ENCODE data around the gene MRPL30.
A peak's percentile ranks its signal among the peaks of the same experiment; 100 is the strongest.

Gene MRPL30

DNA sequence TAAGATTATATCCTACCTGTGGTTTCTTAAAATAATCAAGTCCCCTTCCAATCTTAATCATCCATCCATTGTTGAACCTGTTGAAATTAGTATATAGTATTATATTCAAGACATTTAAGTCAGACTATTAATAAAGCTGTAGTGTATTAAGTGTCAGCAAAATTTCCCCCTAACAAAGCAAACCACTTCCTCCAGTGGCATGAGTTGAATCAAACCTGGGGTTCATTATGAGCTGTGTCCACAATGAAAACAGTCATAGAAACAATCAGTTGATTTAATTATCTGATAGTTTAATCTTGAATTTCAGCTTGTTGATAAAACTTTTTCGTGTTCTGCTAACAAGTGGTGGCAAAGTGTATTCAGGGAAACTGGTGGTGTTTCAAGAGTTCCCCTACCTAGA lies 11.4 kb upstream of the MRPL30 start:
- no peak overlapping the region for H3K4me3 ChIP-seq (ENCODE audit: low read depth, low read length)
- TF ChIP-seq, protein P1, sequence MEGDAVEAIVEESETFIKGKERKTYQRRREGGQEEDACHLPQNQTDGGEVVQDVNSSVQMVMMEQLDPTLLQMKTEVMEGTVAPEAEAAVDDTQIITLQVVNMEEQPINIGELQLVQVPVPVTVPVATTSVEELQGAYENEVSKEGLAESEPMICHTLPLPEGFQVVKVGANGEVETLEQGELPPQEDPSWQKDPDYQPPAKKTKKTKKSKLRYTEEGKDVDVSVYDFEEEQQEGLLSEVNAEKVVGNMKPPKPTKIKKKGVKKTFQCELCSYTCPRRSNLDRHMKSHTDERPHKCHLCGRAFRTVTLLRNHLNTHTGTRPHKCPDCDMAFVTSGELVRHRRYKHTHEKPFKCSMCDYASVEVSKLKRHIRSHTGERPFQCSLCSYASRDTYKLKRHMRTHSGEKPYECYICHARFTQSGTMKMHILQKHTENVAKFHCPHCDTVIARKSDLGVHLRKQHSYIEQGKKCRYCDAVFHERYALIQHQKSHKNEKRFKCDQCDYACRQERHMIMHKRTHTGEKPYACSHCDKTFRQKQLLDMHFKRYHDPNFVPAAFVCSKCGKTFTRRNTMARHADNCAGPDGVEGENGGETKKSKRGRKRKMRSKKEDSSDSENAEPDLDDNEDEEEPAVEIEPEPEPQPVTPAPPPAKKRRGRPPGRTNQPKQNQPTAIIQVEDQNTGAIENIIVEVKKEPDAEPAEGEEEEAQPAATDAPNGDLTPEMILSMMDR (IDR thresholded peaks at IDR 0.05; ENCODE audit: low read depth, low read length): no peak
- TF ChIP-seq, protein P2, sequence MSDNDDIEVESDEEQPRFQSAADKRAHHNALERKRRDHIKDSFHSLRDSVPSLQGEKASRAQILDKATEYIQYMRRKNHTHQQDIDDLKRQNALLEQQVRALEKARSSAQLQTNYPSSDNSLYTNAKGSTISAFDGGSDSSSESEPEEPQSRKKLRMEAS (IDR thresholded peaks at IDR 0.05; ENCODE audit: low read depth, low read length): no peak
- TF ChIP-seq MYC (IDR thresholded peaks at IDR 0.05; ENCODE audit: low read depth, low read length): no peak
- TF ChIP-seq POLR2A (IDR thresholded peaks at IDR 0.05; ENCODE audit: extremely low read depth, insufficient read length): no peak
- DNase-seq (ENCODE audit: low read depth): no peak

DNA sequence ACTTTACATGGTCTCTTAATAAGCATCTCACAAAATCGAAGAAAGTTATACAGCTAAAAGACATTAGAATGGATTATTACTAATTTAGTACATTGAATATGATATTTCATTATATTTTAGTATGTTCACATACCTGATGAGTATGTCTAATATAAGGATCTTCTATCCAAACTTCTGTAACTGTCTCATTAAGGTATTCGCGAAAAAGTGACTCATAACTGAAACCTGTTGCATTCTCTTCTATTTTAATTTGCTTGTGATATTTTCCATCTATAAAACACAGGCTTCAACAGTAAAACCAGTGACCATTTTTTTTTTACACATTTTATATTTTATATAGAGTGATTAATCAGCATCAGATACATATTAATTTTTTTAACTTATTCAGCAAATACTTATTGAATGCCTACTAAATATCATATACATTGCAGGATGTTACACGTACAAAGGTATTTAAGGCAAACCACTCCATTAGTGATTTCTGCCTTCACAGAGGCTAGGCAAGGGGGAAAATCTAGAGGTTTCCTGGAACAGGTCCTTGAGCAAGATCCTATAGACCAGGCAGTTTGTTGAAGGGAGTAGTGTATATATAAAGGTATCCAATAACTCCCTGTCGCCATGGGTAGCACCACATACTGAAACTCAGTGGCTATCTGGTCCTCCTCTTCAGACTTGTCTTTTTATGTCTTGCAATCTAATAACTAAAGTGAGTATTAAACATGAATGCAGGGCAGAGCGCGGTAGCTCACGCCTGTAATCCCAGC lies 9.4 kb upstream of the MRPL30 start:
- no peak overlapping the region for H3K4me3 ChIP-seq (ENCODE audit: low read depth, low read length)
- TF ChIP-seq, protein P1 (IDR thresholded peaks at IDR 0.05; ENCODE audit: low read depth, low read length): no peak
- TF ChIP-seq, protein P2 (IDR thresholded peaks at IDR 0.05; ENCODE audit: low read depth, low read length): no peak
- TF ChIP-seq POLR2A (IDR thresholded peaks at IDR 0.05; ENCODE audit: extremely low read depth, insufficient read length) (no peak), MYC (IDR thresholded peaks at IDR 0.05; ENCODE audit: low read depth, low read length) (no peak)
- no peak for DNase-seq (ENCODE audit: low read depth)

DNA sequence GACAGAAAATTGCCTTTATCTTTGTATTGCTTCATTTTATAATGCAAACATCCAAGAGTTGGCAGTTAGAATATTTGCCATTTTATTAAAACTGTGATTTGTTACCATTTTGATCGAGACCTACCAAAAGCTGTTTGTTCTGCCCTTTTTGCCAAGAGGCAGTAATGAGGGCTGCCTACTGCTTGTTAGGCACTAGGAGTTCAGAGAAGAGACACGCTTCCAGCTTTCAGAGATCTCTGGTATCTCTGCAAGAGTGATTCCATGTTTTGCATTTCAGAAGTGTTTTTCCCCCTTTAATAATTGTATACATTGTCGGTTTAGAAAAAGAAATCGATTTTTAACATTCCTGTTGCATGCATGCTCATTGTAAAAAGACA lies 628 bp downstream of the MRPL30 start:
- peak overlapping the region; percentile 95 for H3K4me3 ChIP-seq (ENCODE audit: low read depth, low read length)
- peak; percentile 35 for DNase-seq (ENCODE audit: low read depth)
- TF ChIP-seq POLR2A (IDR thresholded peaks at IDR 0.05; ENCODE audit: extremely low read depth, insufficient read length): no peak
- TF ChIP-seq, protein P2 (IDR thresholded peaks at IDR 0.05; ENCODE audit: low read depth, low read length): no peak
- TF ChIP-seq, protein P1 (IDR thresholded peaks at IDR 0.05; ENCODE audit: low read depth, low read length): no peak
- no peak for TF ChIP-seq MYC (IDR thresholded peaks at IDR 0.05; ENCODE audit: low read depth, low read length)

DNA sequence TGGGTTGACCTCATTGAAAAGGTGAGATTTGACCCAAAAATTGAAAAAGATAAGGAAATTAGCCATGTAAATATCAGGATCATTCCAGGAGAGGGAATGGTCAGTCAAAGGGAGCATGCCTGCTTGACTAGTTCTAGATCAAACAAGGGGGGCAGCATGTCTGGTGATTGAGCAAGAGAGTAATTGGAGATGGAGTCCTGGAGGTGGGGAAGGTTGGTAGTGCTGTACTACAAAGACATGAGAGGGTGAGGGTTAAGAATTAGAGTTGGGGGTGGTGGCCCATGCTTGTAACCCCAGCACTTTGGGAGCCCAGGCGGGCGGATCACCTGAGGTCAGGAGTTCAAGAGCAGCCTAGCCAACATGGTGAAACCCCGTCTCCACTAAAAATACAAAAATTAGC lies 2.0 kb downstream of the MRPL30 start:
- DNase-seq (ENCODE audit: low read depth): no peak
- H3K4me3 ChIP-seq (ENCODE audit: low read depth, low read length): peak overlapping the region; percentile 1
- TF ChIP-seq, protein P1 (IDR thresholded peaks at IDR 0.05; ENCODE audit: low read depth, low read length): no peak
- TF ChIP-seq, protein P2 (IDR thresholded peaks at IDR 0.05; ENCODE audit: low read depth, low read length): no peak
- TF ChIP-seq POLR2A (IDR thresholded peaks at IDR 0.05; ENCODE audit: extremely low read depth, insufficient read length): no peak
- no peak for TF ChIP-seq MYC (IDR thresholded peaks at IDR 0.05; ENCODE audit: low read depth, low read length)

DNA sequence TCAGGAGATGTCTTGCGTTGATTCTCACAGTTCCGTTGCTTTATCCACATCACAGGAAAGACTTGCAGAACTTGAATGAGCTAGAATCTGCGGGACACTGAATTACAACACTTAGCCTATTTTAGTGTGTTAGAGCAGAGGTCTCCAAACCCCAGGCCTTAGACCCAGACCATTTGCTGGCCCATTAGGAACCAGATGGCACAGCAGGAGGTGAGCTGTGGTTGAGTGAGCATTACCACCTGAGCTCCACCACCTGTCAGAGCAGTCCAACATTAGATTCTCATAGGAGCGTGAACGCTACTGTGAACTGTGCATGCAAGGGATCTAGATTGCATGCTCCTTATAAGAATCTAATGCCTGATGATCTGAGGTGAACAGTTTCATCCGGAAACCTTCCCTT lies 3.8 kb downstream of the MRPL30 start:
- no peak for DNase-seq (ENCODE audit: low read depth)
- TF ChIP-seq, protein P1 (IDR thresholded peaks at IDR 0.05; ENCODE audit: low read depth, low read length): no peak
- TF ChIP-seq, protein P2 (IDR thresholded peaks at IDR 0.05; ENCODE audit: low read depth, low read length): no peak
- TF ChIP-seq POLR2A (IDR thresholded peaks at IDR 0.05; ENCODE audit: extremely low read depth, insufficient read length) (no peak), MYC (IDR thresholded peaks at IDR 0.05; ENCODE audit: low read depth, low read length) (no peak)
- no peak overlapping the region for H3K4me3 ChIP-seq (ENCODE audit: low read depth, low read length)

Data from NB4 (cell line).